HepG2 (cell line): Measurements from ENCODE around the gene OTUD7B. TPM values are rescaled to one million over a fixed set of nuclear protein-coding genes. Genes with fewer than 3 reads are reported as not detected.
A peak's percentile ranks its signal among the peaks of the same experiment; 100 is the strongest.

Experiments used
- BHLHE40 ChIP-seq: IDR thresholded peaks from 2 replicates; pipeline ENCODE4 v1.6.1; 2011; ENCODE audit warnings: low read length, improper control_type of control experiment
- CHD2 ChIP-seq: IDR thresholded peaks from 2 replicates; pipeline ENCODE4 v1.6.1; 2011; ENCODE audit warnings: low read depth, low read length, improper control_type of control experiment
- GPBP1L1 ChIP-seq: sonication (generic); formaldehyde crosslinking; IDR thresholded peaks from 2 replicates; pipeline ENCODE4 v1.5.0; 2020; ENCODE audit warnings: mild to moderate bottlenecking, missing genetic modification reagents
- GZF1 ChIP-seq: sonication (generic); formaldehyde crosslinking; IDR thresholded peaks from 2 replicates; pipeline ENCODE4 v1.5.1; 2020; ENCODE audit warnings: mild to moderate bottlenecking, missing genetic modification reagents
- HOXA7 ChIP-seq: sonication (generic); formaldehyde crosslinking; IDR thresholded peaks from 2 replicates; pipeline ENCODE4 v1.8.1; 2022; ENCODE audit warnings: mild to moderate bottlenecking, missing genetic modification reagents, moderate library complexity
- IKZF4 ChIP-seq: sonication (generic); formaldehyde crosslinking; IDR thresholded peaks from 2 replicates; pipeline ENCODE4 v1.5.1; 2020; ENCODE audit warnings: borderline replicate concordance, mild to moderate bottlenecking, low read depth, missing genetic modification reagents; ENCODE audit errors: not compliant biosample characterization
- KDM4B ChIP-seq: sonication (generic); formaldehyde crosslinking; IDR thresholded peaks from 2 replicates; pipeline ENCODE4 v1.4.0; 2020; ENCODE audit warnings: missing genetic modification reagents
- KLF11 ChIP-seq: IDR thresholded peaks from 2 replicates; pipeline ENCODE4 v1.6.1; 2016; ENCODE audit warnings: missing compliant biosample characterization
- KLF12 ChIP-seq: sonication (generic); formaldehyde crosslinking; IDR thresholded peaks from 2 replicates; pipeline ENCODE4 v1.4.0; 2020; ENCODE audit warnings: missing genetic modification reagents, borderline replicate concordance
- KLF6 ChIP-seq: IDR thresholded peaks from 2 replicates; pipeline ENCODE4 v1.8.0; 2016; ENCODE audit warnings: missing biosample characterization, missing genetic modification reagents
- MYPOP ChIP-seq: sonication (generic); formaldehyde crosslinking; IDR thresholded peaks from 2 replicates; pipeline ENCODE4 v1.8.1; 2023; ENCODE audit warnings: mild to moderate bottlenecking, moderate library complexity, missing genetic modification reagents
- NFE2L1 ChIP-seq: sonication (generic); formaldehyde crosslinking; IDR thresholded peaks from 2 replicates; pipeline ENCODE4 v1.4.0; 2020; ENCODE audit warnings: missing genetic modification reagents, mild to moderate bottlenecking, borderline replicate concordance
- NFIC ChIP-seq: IDR thresholded peaks from 2 replicates; pipeline ENCODE4 v1.6.1; 2012; ENCODE audit warnings: mild to moderate bottlenecking, low read length, inconsistent platforms
- SP4 ChIP-seq: sonication (generic); formaldehyde crosslinking; IDR thresholded peaks from 2 replicates; pipeline ENCODE4 v1.8.1; 2023; ENCODE audit warnings: mild to moderate bottlenecking, missing genetic modification reagents
- SRSF1 ChIP-seq: fragments of 200-400 bp; formaldehyde crosslinking; optimal IDR thresholded peaks from 2 replicates; pipeline ENCODE3; 2017; ENCODE audit warnings: mild to moderate bottlenecking, low read depth, low read length, moderate library complexity
- TFDP1 ChIP-seq: IDR thresholded peaks from 2 replicates; pipeline ENCODE4 v1.6.1; 2016; ENCODE audit warnings: missing compliant biosample characterization, missing genetic modification reagents, borderline replicate concordance
- TIGD3 ChIP-seq: sonication (generic); formaldehyde crosslinking; IDR thresholded peaks from 2 replicates; pipeline ENCODE4 v1.5.1; 2020; ENCODE audit warnings: mild to moderate bottlenecking, missing genetic modification reagents, borderline replicate concordance
- ZNF18 ChIP-seq: sonication (generic); formaldehyde crosslinking; IDR thresholded peaks from 2 replicates; pipeline ENCODE4 v1.8.0; 2022; ENCODE audit warnings: mild to moderate bottlenecking, missing genetic modification reagents; ENCODE audit not compliant: insufficient replicate concordance
- ZNF550 ChIP-seq: sonication (generic); formaldehyde crosslinking; IDR thresholded peaks from 2 replicates; pipeline ENCODE4 v1.4.0; 2020; ENCODE audit warnings: mild to moderate bottlenecking, missing genetic modification reagents, borderline replicate concordance
- ZNF552 ChIP-seq: sonication (generic); formaldehyde crosslinking; IDR thresholded peaks from 2 replicates; pipeline ENCODE4 v1.9.0; 2022; ENCODE audit warnings: missing genetic modification reagents, mild to moderate bottlenecking, borderline replicate concordance
- ZSCAN9 ChIP-seq: IDR thresholded peaks from 2 replicates; pipeline ENCODE4 v1.6.1; 2016; ENCODE audit warnings: borderline replicate concordance
- polyA plus RNA-seq, 8 experiments: library from polyadenylated mRNA; depleted of rRNA in 3 of 8; stranded (reverse) in 7 of 8; unstranded in 1 of 8; fragments of >200 nt; fragmentation: Illumina TruSeq in 4 of 8; extraction: Trizol in 4 of 8; gene quantifications; 2 replicates each; pipeline versions ENCODE4 v1.2.1 to v1.2.3, GENCODE V29; 2011 to 2016; ENCODE audit warnings: low read depth in 4 of 8, missing spikeins in 1 of 8, mixed read lengths in 1 of 8; ENCODE audit not compliant: insufficient read depth in 1 of 8
- total RNA-seq, 5 experiments: library from RNA; depleted of rRNA; stranded (reverse); fragments of >200 nt; fragmentation: Illumina TruSeq; extraction: Trizol; gene quantifications; 2 replicates each; pipeline ENCODE4 v1.2.3, GENCODE V29; 2016; ENCODE audit warnings: low read depth in 1 of 5

The OTUD7B gene
- total and polyA plus RNA-seq, 2 of the 13 experiments (the other 11 are each of a cell fraction or from before 2014, with no cell fraction given) = 5.1 to 11.2 TPM

- TF ChIP-seq KLF6 (CRISPR knock-in tag) = no peak; the same call in 1 of the 2 replicates
- TF ChIP-seq HOXA7 (CRISPR knock-in tag) = no peak
- TF ChIP-seq SP4 (CRISPR knock-in tag) = peak; percentile 91
- TF ChIP-seq BHLHE40 = no peak
- TF ChIP-seq SRSF1 = peak; percentile 93
- no peak for TF ChIP-seq GPBP1L1 (CRISPR knock-in tag)
- 0 out of 2 replicates have a peak, but pooled peaks have one; percentile 45 for TF ChIP-seq ZSCAN9 (CRISPR knock-in tag)
- no peak for TF ChIP-seq KLF11 (CRISPR knock-in tag)
- no peak for TF ChIP-seq GZF1 (CRISPR knock-in tag)
- TF ChIP-seq MYPOP (CRISPR knock-in tag) = peak; percentile 72
- peak; percentile 78 for TF ChIP-seq IKZF4 (CRISPR knock-in tag)
- no peak for TF ChIP-seq CHD2
- no peak for TF ChIP-seq ZNF18 (CRISPR knock-in tag)
- TF ChIP-seq ZNF550 (CRISPR knock-in tag) = no peak
- TF ChIP-seq NFE2L1 (CRISPR knock-in tag) = no peak
- TF ChIP-seq KLF12 (CRISPR knock-in tag) = 0 out of 2 replicates have a peak, but pooled peaks have one; percentile 48
- no peak for TF ChIP-seq TIGD3 (CRISPR knock-in tag)
- no peak for TF ChIP-seq ZNF552 (CRISPR knock-in tag)
- TF ChIP-seq KDM4B = 0 out of 2 replicates have a peak, but pooled peaks have one; percentile 27
- TF ChIP-seq TFDP1 = peak; percentile 76; the same call in 1 of the 2 replicates
- TF ChIP-seq NFIC = no peak
Measured at GRCh38 chr1:149927563-149928400, 82.7 kb downstream of the OTUD7B start, which contains the start of gene SF3B4 (continued).
